Upper lobe of left lung (tissue), 4 donors: ENCODE data around the gene GARNL3.

Experiments
- CTCF ChIP-seq, 6 experiments: fragments of 450-650 bp in 4 of 6; fragments of 200-600 bp in 2 of 6; sonication (generic) in 2 of 6; IDR thresholded peaks; one replicate each; pipeline ENCODE4 v1.5.1; 2016 to 2019; ENCODE audit warnings: antibody characterized with exemption in 6 of 6
- EP300 ChIP-seq, 4 donors: sonication (generic); formaldehyde crosslinking; IDR thresholded peaks; one replicate each; pipeline ENCODE4 v1.5.1; 2017; ENCODE audit warnings: antibody characterized with exemption in 4 of 4, control low read depth in 2 of 4
- POLR2A ChIP-seq, 4 donors: fragments of 450-650 bp; IDR thresholded peaks; one replicate each; pipeline ENCODE4 v1.5.1; 2016 to 2017; ENCODE audit warnings: antibody characterized with exemption in 4 of 4, mild to moderate bottlenecking in 2 of 4
- POLR2AphosphoS5 ChIP-seq, 2 donors: sonication (generic); formaldehyde crosslinking; IDR thresholded peaks; one replicate each; pipeline ENCODE4 v1.5.1; 2017; ENCODE audit warnings: antibody characterized with exemption in 2 of 2

GRCh38 chr9:127290561-127291065 lies 26.0 kb downstream of the GARNL3 start:
- TF ChIP-seq CTCF (IDR thresholded peaks at IDR 0.05) (no peak), POLR2A (IDR thresholded peaks at IDR 0.05) (no peak), POLR2AphosphoS5 (IDR thresholded peaks at IDR 0.05) (no peak), EP300 (IDR thresholded peaks at IDR 0.05) (no peak)
